Mesodermal cell (in vitro differentiated cells): ENCODE results near the gene HAT1.

Experiments used
- H3K27ac ChIP-seq: 2 replicates; pipeline ENCODE4 v1.7.0; 2013; ENCODE audit warnings: mild to moderate bottlenecking, low read depth, low read length, moderate library complexity; ENCODE audit not compliant: severe bottlenecking
- H3K36me3 ChIP-seq: 2 replicates; pipeline ENCODE4 v1.7.1; 2013; ENCODE audit warnings: mild to moderate bottlenecking, low read length, moderate library complexity; ENCODE audit not compliant: control insufficient read depth, insufficient read depth
- H3K4me1 ChIP-seq: one replicate; pipeline ENCODE4 v1.7.1; 2013; ENCODE audit warnings: mild to moderate bottlenecking, low read length; ENCODE audit not compliant: insufficient read depth, control insufficient read depth, poor library complexity, severe bottlenecking
- H3K4me3 ChIP-seq: 2 replicates; pipeline ENCODE4 v1.7.0; 2013; ENCODE audit warnings: low read length, control low read depth, mild to moderate bottlenecking; ENCODE audit not compliant: insufficient read depth, poor library complexity, severe bottlenecking; ENCODE audit errors: extremely low read depth
- H3K9me3 ChIP-seq: 2 replicates; pipeline ENCODE4 v1.7.1; 2013; ENCODE audit warnings: mild to moderate bottlenecking, low read length, moderate library complexity; ENCODE audit not compliant: control insufficient read depth
- WGBS, 2 experiments: methylation state at CpG; one replicate each; pipeline ENCODE4 v1.1.5; 2013; ENCODE audit warnings: missing lambda C conversion rate in 2 of 2; ENCODE audit not compliant: insufficient coverage in 2 of 2; 5-methylcytosine and 5-hydroxymethylcytosine counted together

Gene HAT1

DNA sequence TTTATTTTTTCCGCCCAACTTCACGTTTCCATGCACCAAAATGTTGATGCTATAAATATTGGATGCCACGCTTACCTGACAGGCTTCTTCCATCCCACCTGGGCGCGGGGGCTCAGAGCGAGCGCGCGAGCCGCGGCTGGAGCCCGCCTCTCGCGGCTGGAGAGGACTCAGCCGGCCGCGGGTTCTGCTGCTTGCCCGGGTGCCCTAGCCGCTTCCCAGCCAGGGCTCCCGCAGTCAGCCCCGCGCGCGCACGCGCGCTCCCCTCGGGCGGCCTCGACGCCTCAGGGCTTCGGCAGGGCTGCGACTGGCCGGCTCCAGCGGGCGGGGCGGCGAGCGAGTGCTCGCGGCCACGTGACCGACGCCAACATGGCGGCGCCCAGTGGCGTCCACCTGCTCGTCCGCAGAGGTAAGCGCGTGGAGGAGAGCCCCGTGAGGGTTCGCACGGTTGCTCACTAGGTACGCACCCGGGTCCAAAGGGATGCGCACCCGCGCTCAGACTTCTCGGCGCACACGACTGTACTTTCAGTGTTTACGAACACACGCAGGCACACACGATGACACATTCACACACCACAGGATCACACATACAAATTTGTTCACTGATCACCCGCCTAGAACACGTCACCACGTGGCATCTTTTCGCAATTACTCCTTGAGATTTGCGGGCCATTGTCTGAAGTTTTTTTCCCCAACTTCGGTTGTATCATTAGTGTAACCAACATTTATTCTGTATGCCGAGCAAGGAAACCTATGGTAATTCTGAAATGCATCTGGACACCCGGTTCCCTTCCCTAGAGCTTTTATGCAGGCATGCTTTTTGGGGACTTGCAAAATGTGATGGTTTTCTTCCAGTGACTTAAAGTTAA, 77.6 kb downstream of the HAT1 start, which contains the start of gene METAP1D:
TSS of gene METAP1D (plus strand) at position 350 of the 866 bp plus-strand sequence. CDS start at position 367, 17 bp downstream.
- no peaks in the 10 kb centered on the region for H3K36me3 ChIP-seq
- peak within 1 kb of the TSS; percentile 16 for H3K27ac ChIP-seq
- WGBS, 2 experiments = 0% methylated on average over 61 to 63 of the region's 73 CpGs

DNA sequence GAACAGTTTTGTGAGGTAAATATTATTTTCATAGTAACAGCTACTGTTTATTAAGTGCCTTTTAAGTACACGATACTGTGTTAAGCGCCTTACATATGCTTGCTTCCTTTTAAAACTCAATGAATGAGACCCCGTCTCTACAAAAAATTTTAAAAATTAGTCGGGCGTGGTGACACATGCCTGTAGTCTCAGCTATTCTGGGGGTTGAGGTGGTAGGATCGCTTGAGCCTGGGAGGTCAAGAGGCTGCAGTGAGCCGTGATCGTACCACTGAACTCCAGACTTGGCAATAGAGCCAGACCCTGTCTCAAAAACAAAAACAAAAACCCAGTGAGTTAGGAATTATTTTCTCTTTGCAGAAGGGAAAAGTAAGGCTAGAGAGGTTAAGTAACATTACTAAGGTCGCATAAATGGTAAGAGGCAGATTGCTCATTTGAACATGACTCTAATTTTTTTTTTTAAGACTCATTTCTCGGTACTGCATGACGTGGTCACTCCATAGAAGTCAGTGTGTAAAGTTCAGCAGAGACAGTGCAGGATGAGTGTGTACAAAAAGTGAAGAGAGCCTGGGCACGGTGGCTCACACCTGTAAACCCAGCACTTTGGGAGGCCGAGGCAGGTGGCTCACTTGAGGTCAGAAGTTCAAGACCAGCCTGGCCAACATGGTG, 78.6 kb downstream of the HAT1 start:
- Histone ChIP-seq H3K9me3 (no peaks in the 10 kb centered on the region), H3K4me3 (peak overlapping the region; percentile 52), H3K27ac (no peak overlapping the region), H3K36me3 (no peaks in the 10 kb centered on the region), H3K4me1 (no peaks in the 10 kb centered on the region)
- 97 to 98% methylated on average over 5 of the region's 13 CpGs for WGBS, 2 experiments

More for the DNA sequence above, 77.6 kb downstream of the HAT1 start, which contains the start of gene METAP1D:
- no peaks in the 10 kb centered on the region for H3K9me3 ChIP-seq
- H3K4me3 ChIP-seq = peak within 1 kb of the TSS; percentile 52
- no peaks in the 10 kb centered on the region for H3K4me1 ChIP-seq

DNA sequence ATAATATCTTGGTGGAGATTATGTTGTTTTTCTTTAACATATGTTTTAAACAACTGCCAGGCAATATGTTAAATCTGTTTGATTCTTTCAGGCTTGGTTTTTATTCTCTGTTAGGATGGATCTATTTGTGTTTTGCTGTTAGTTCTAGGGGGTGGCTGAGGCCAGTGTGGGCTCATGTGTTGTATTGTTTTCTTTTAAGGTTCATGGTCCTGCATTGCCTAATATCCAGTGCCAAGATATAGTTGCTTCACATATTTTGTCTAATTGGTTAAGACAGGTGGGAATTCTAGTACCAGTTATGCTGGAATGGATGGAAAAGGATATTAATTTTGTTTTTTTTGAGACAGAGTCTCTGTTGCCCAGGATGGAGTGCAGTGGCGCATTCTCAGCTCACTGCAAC, 85.1 kb downstream of the HAT1 start:
- no peaks in the 10 kb centered on the region for H3K36me3 ChIP-seq
- no peak overlapping the region for H3K4me3 ChIP-seq
- 88 to 92% methylated on average over 1 of the region's 1 CpG for WGBS, 2 experiments
- H3K27ac ChIP-seq = no peak overlapping the region
- no peaks in the 10 kb centered on the region for H3K4me1 ChIP-seq
- H3K9me3 ChIP-seq = no peaks in the 10 kb centered on the region

DNA sequence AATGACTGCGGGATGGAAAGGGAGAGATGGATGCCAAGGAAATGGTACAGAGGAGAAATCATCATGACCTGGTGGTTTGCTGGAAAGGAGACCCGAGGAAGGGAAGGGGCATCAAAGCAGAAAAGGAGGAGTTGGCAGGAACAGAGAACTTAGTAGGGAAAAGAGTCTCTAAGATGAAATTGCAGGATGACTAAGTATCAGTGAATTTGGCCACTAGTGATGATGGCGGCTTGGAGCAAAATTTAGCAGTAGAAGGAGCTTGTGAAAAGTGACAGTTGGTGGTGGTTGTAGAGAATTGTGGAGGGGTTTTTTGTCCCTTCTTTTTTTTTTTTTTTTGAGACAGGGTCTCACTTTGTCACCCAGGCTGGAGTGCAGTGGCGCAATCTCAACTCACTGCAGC, 87.6 kb downstream of the HAT1 start:
- H3K4me3 ChIP-seq = no peak overlapping the region
- H3K36me3 ChIP-seq = no peaks in the 10 kb centered on the region
- H3K4me1 ChIP-seq = no peaks in the 10 kb centered on the region
- H3K9me3 ChIP-seq = no peaks in the 10 kb centered on the region
- H3K27ac ChIP-seq = no peak overlapping the region
- 96% methylated on average over 3 to 4 of the region's 4 CpGs for WGBS, 2 experiments

DNA sequence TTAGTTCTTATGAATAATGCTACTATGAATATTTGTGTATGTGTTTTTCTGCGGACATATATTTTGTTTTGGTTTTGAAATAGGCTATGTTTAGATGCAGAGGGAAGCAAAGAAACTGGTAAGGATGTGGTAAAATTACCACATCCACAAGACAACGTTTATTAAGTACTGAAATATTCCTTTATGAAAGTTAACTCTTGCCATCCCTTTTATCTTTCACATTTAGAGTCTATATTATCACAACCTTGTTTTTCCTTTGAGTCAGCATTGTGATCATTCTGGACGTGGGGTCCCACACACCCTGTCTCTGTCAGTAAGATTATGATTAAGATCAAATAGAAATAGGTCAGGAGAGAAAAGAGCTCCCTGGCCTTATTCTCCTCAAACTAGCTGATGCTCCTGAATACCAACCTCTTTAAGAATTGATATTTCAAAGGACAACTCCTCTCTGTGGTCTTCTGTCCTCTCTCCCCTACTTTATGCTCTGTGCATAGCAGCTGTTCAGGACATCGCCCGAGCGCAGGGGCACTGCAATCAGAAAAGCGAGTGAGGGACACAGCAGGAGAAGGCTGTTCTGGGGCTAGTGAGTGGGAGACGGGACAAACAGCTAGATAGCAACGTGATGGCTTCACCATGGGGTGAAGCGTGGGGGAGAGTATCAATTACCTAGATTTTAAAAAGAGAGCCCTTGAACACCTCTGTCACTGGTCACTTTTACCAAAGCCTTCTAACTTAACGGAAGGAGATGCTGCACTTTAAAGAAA, 89.7 kb downstream of the HAT1 start:
- Histone ChIP-seq H3K9me3 (no peaks in the 10 kb centered on the region), H3K4me3 (no peak overlapping the region), H3K36me3 (no peaks in the 10 kb centered on the region), H3K27ac (no peak overlapping the region), H3K4me1 (no peaks in the 10 kb centered on the region)
- WGBS, 2 experiments = 60 to 93% methylated on average over 2 to 3 of the region's 11 CpGs

DNA sequence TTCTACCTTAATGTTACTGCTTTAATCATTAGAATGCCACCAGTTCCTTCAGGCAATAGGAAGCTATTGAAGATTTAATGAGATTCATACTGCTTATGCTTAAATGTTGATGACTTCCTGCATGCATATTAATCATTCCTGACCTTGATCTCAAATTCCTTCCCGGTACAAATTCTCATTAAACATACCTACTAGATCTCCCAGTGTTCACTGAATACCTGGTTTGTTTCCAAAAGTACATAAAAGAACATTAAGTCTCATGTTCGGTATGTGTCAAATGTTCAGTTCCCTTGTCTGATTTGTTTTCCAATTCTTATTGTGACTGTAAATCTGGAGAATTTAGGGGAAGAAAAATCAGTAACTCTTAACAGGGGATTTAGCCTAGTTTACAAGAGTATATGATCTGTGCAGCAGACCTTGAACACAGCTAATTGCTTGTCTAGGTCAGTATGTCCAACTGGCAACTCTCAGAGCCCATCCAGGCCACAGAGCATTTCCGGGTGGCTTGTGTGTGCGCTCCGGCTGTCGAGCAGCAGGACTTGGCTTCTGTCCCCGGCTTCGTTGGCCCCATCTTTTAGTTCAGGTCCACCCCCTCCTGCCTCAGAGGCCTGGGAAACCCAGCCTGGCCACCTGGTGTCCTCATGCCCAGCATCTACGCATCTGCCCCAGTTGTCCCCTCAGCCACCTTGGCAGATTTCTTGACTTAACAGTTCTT, 90.6 kb downstream of the HAT1 start:
- Histone ChIP-seq H3K4me3 (no peak overlapping the region), H3K4me1 (no peaks in the 10 kb centered on the region), H3K9me3 (no peaks in the 10 kb centered on the region), H3K36me3 (no peaks in the 10 kb centered on the region), H3K27ac (no peak overlapping the region)
- 68 to 74% methylated on average over 7 to 9 of the region's 9 CpGs for WGBS, 2 experiments

DNA sequence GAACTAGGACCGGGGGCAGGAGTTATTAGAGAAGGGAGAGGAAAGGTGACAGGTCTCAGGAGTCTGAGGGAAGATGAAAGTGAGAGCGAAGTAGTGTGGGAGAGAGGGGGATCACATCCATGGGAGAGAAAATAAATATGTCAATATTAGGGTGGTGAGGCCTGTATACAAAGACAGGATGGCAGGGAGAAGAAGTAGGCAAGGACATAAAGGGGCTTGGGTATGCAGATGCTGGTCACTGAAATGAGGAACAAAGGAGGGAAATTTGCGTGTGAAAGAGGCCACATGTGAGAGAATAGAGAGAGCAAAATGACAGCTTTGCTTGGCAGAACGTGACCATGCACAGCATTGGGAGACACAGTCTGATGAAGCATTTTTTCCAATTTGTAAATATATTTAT, 91.1 kb downstream of the HAT1 start:
- no peak overlapping the region for H3K27ac ChIP-seq
- H3K4me3 ChIP-seq = no peak overlapping the region
- 53 to 55% methylated on average over 3 of the region's 4 CpGs for WGBS, 2 experiments
- no peaks in the 10 kb centered on the region for H3K9me3 ChIP-seq
- no peaks in the 10 kb centered on the region for H3K36me3 ChIP-seq
- H3K4me1 ChIP-seq = no peaks in the 10 kb centered on the region

DNA sequence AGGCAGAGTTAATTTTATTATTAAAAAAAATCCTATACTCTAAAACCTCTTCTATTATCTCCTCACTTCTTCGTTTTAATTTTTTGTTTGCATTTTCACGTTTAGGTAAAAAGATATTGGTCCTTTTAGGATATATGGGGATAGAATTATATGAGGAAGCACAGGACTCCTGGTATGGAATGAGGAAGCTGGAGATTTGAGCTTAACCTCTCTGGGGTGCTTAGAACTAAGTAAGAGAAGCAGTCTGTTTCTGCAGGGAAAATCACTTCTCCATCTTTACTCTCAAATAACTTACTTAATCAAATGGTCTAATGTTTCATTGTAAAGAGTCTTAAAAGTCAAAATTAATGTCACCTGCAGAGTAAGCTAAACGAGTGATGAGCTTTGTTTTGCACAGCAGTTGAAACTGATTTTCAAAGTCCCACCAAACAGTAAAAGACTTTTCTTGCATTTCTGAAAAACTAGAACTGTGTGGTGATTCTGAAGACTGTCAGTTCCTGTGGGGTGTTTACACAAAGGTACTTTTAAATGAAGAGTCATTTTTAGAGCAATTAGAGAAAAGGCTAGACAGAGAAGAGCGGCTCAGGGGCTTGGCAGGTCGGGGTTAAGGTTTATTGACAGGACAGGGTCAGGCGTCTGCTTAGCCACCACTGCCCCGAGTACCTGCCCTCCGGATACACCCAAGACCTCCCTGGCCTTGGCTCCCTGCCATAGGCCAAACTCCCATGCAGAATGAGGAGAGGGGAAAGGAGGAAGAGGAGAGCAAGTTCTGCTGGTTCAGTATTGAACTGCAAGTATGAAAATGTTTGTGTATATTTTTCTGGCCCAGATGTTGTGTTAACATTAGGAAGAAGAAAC, 99.0 kb downstream of the HAT1 start:
- Histone ChIP-seq H3K36me3 (no peaks in the 10 kb centered on the region), H3K4me3 (no peak overlapping the region), H3K27ac (peak overlapping the region; percentile 66), H3K9me3 (no peaks in the 10 kb centered on the region), H3K4me1 (peaks cover 15% of the 10 kb centered on the region)
- 52 to 67% methylated on average over 1 to 3 of the region's 8 CpGs for WGBS, 2 experiments

DNA sequence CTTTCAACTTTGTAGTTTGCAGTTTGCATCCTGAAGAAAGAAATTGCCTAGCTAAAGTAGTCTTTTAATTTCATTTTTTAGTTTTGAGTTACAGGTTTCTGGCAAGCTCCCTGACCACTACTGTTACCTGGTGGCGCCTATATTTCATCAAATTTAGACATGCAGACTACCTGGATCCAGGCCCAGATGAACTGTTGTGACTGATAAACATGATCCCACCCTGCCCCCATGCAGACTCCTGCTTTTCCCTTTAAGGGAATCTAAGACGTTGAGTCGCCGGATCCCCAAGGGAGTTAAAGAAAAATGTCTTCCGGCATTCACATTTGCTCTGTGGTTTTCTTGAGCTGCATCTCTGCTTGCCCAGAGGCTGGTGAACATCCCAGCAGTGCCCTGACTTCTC, 99.7 kb downstream of the HAT1 start:
- no peak overlapping the region for H3K4me3 ChIP-seq
- H3K9me3 ChIP-seq = no peaks in the 10 kb centered on the region
- WGBS, 2 experiments = 45 to 46% methylated on average over 5 of the region's 5 CpGs
- peak overlapping the region; percentile 41 for H3K27ac ChIP-seq
- peaks cover 15% of the 10 kb centered on the region for H3K4me1 ChIP-seq
- H3K36me3 ChIP-seq = no peaks in the 10 kb centered on the region
